ENCODE data around the gene C11orf98.
"Not testable (repeated sequence)": the region's sequence is repeated elsewhere in the genome, so short reads cannot be mapped to it uniquely, and the experiment has no call there.

Gene C11orf98

DNA sequence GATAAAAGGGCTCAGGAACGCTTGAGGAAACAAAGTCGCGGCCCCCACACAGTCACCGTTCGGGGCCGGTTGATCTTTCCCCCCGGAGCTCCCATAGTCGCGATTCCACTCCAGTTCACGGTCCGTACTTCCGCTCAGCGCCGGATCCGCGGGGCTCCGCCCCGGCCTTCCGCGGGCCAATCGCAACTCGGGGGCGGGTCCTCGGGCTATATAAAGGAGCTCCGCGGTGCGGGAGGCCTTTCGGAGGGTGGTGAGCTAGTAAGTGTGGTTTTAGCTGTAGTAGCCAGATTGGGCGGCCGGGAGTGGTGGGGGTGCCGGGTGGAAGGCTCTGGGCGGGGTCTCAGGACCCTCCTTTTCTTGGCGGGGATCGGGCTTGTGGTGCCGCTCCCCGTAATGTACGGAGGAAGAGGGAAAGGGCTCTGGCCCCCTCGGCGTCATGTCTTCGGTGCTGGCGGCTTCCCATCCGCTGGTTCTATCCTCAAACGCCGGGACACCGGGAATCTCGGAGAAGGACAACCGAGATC is at the start of gene C11orf98, which contains the start of gene CSKMT:
Gene C11orf98, minus strand, starts transcription at position 136 of the 524 bp plus-strand sequence. Its CDS starts 41 bp downstream, at position 95.
Gene CSKMT, plus strand, starts transcription at position 238 of the 524 bp plus-strand sequence. CDS start 568 bp downstream, outside the sequence.
- DNase-seq, result peak; percentile 95

- DNase-seq, result no peak
Measured at GRCh38 chr11:62713343-62713742, 48.3 kb upstream of the C11orf98 start.

DNA sequence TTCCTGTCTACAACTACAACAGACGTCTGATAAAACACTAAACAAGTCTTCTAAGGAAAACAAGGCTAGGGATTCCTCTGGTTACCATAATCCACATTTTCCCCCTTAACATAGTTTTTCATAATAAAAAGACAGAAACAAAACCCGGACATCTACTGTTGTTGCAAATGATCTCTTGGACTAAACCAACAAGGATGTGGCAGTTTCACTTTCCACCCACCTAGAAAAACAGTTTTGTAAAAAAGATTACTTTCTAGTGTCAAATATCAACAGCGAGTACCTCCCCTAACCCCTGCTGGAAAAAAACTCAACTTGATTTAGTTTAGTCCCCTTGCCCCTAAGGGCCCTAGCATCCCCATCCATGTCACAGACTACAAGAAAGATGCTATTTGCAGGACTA is 47.9 kb upstream of the C11orf98 start:
- no peak for DNase-seq

DNA sequence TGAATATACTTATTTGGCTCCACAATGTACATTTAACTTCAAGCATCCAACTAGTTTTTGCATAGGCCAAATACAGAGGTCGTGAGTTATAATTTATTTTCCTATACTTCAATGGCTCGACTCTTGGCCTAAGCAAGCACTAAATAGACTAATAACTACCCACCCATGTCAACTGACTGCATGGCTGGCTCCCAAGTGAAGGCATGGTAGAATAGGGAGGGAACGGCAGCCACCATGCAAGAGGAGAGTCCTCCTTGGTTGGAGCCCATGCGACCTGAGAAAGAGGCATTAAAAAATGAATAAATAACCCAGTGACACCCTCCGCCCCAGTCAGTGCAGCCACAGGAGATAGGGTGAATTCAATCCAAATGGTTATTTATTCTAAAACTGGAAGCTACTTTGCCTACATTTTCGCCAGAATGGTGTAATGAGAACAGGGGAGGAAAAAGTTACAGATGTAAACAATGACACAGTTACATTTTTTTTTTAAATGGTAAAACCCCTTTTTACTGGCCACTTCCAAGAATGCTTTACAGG is 47.3 kb upstream of the C11orf98 start:
- no peak for DNase-seq

GRCh38 chr11:62710001-62710345 is 45.0 kb upstream of the C11orf98 start:
- peak; percentile 19 for DNase-seq

DNA sequence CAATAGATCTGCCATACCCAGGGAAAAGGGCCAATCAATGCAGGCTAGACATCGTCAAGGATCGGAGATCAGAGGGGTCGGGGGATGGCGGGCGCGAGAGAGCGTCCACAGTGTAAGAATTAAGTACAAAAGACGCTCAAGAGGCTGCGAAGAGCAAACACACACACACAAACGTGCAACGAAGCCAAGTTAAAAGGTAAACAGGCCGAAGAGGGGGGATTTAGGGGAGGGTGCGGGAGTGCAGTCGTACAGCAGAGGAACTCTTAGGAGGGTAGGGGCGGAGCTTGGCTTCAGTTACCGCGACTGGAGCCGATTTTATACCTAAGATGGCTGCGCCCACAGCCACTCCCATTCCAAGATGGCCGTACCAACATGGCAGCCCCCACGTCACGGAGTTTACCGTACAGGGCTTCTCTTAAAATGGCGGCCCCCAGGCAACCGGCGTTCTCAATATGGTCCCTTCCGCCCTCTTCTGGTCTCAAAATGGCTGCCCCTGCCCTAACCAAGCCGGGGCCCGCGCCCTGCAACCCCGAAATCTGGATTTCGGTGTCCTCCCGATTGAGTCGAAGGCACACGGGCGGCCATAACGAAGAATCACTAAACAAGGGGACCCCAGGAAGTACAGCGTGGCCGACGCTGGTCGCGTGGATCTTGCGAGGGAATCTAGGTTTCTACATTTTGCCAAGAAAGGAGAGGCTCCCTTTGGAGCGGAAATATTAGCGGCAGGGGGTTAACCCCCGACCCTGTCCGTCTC is 44.4 kb upstream of the C11orf98 start:
- DNase-seq, result peak; percentile 96

DNA sequence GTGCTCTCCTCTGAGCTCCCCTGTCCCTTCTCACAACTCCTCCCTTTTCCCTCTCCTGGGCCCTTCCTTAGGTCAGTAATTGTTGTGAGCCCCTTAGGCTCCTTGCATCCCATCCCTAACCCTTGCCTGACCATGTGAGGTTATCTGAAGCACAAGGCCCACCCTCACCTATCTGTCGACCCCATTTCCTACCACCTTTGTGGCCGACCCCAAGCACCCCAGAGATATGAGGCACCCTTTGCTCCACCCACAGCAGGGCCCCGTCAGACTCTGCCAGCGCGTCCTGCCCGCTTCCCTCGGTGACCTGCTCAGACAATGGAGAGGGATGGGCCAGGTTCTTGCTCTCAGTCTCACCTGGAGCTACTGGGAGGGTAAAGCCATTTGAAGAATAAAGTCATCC is 43.8 kb upstream of the C11orf98 start:
- peak; percentile 49 for DNase-seq

DNA sequence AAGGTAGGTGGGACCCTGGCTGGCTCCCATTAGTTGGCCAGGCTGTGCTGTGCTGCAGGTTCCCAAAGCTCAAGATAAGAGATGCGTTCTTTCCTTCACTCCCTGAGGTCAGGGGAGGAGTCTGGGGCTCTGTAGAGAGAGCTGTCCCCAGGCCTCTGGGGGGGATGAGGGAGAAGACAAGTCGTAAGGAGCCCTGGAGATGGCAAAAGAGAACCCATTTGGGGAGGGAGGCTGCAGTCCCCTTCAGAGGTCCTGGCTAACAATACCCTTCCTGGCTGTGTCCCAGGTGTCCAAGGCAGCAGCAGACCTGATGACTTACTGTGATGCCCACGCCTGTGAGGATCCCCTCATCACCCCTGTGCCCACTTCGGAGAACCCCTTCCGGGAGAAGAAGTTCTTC is 43.4 kb upstream of the C11orf98 start:
- DNase-seq, result no peak

GRCh38 chr11:62707277-62707861 is 42.4 kb upstream of the C11orf98 start, which contains the start of the genes BSCL2 and GNG3:
TSS of gene BSCL2 (minus strand) at chr11:62707424. CDS start at chr11:62707195, 229 bp downstream.
TSS of gene GNG3 (plus strand) at chr11:62707676. CDS start at chr11:62708296, 620 bp downstream.
- DNase-seq, result no peak

GRCh38 chr11:62706850-62707247 is 41.8 kb upstream of the C11orf98 start:
- DNase-seq, result no peak

GRCh38 chr11:62705880-62706849 is 41.2 kb upstream of the C11orf98 start:
- peak; percentile 95 for DNase-seq

- no peak for DNase-seq
Measured at GRCh38 chr11:62705413-62705812, 40.4 kb upstream of the C11orf98 start.

DNA sequence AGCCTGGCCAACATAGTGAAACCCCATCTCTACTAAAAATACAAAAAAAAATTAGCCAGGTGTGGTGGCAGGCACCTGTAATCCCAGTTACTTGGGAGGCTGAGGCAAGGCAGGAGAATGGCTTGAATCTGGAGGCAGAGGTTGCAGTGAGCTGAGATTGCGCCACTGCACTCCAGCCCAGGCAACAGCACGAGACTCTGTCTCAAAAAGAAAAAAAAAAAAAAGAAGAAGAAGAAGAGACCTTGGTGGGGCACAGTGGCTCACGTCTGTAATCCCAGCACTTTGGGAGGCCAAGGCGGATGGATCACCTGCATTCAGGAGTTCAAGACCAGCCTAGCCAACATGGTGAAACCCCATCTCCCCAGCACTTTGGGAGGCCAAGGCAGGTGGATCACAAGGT is 38.9 kb upstream of the C11orf98 start:
- not testable (repeated sequence) for DNase-seq

- no peak for DNase-seq
Measured at GRCh38 chr11:62702246-62702645, 37.2 kb upstream of the C11orf98 start.

GRCh38 chr11:62694455-62695167 is 29.6 kb upstream of the C11orf98 start:
- DNase-seq, result peak; percentile 79

- not testable (repeated sequence) for DNase-seq
Measured at GRCh38 chr11:62693624-62694023, 28.6 kb upstream of the C11orf98 start.

- no peak for DNase-seq
Measured at GRCh38 chr11:62689421-62690183, 24.6 kb upstream of the C11orf98 start, which contains the start of gene LRRN4CL. TSS of gene LRRN4CL (minus strand) at chr11:62689530. CDS start at chr11:62688508, 1,022 bp downstream.

GRCh38 chr11:62688491-62688890 is 23.5 kb upstream of the C11orf98 start:
- no peak for DNase-seq

GRCh38 chr11:62687508-62688396 is 22.7 kb upstream of the C11orf98 start:
- no peak for DNase-seq

- no peak for DNase-seq
Measured at GRCh38 chr11:62682518-62682917, 17.5 kb upstream of the C11orf98 start.
